Measurements from ENCODE around the gene PDE11A.

The PDE11A gene

DNA sequence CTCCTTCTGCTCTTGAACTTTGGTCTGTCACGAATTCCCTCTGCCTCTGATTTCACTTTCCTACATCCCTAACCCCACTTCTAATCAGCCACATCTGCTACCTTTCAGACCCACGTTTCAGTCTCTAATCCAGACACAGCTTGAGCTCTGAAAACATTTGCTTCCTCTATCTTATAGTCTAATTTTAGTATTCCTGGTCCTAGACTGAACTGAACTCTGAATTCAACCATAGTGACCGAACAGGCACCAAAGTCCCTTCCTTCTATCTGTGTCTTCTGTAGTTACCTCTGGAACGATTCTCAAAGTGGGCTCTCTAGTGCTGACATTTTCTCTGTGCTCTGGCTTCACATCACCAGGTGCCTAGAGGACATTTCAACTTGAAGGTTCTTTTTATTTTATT lies 156.2 kb downstream of the PDE11A start:
- no peak overlapping the region for H3K4me3 ChIP-seq (ENCODE audit: control insufficient read depth, low read depth, low read length)
- TF ChIP-seq, protein P1, sequence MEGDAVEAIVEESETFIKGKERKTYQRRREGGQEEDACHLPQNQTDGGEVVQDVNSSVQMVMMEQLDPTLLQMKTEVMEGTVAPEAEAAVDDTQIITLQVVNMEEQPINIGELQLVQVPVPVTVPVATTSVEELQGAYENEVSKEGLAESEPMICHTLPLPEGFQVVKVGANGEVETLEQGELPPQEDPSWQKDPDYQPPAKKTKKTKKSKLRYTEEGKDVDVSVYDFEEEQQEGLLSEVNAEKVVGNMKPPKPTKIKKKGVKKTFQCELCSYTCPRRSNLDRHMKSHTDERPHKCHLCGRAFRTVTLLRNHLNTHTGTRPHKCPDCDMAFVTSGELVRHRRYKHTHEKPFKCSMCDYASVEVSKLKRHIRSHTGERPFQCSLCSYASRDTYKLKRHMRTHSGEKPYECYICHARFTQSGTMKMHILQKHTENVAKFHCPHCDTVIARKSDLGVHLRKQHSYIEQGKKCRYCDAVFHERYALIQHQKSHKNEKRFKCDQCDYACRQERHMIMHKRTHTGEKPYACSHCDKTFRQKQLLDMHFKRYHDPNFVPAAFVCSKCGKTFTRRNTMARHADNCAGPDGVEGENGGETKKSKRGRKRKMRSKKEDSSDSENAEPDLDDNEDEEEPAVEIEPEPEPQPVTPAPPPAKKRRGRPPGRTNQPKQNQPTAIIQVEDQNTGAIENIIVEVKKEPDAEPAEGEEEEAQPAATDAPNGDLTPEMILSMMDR (conservative IDR thresholded peaks at IDR 0.05; ENCODE audit: control insufficient read depth, insufficient read depth, low read depth, low read length): no peak
- DNase-seq (ENCODE audit: low read depth): no peak

GRCh38 chr2:177914247-177914646 lies 158.3 kb downstream of the PDE11A start:
- no peak for DNase-seq (ENCODE audit: low read depth)
- TF ChIP-seq, protein P1 (conservative IDR thresholded peaks at IDR 0.05; ENCODE audit: control insufficient read depth, insufficient read depth, low read depth, low read length): no peak
- H3K4me3 ChIP-seq (ENCODE audit: control insufficient read depth, low read depth, low read length): no peak overlapping the region

GRCh38 chr2:177909962-177910361 lies 162.6 kb downstream of the PDE11A start:
- H3K4me3 ChIP-seq (ENCODE audit: control insufficient read depth, low read depth, low read length): no peak overlapping the region
- TF ChIP-seq, protein P1 (conservative IDR thresholded peaks at IDR 0.05; ENCODE audit: control insufficient read depth, insufficient read depth, low read depth, low read length): no peak
- peak; percentile 17 for DNase-seq (ENCODE audit: low read depth)

DNA sequence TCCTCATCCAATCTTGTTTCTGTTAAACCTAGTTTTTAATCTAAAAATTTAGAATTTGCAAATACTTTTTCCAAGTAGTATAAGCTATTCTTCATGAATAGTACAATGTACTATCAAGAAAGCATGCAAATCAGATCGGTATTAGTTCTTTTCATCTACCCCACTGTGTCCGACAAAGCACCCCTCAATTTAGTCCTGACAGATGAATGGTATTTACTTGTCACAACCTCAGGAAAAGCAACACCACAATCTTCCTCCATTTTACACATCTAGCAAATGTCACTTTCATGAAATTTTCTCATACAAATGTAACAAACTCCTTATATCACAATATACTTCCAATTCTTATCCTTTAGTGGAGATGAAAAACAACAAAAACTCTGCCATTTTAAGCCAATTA lies 163.8 kb downstream of the PDE11A start:
- no peak for DNase-seq (ENCODE audit: low read depth)
- TF ChIP-seq, protein P1 (conservative IDR thresholded peaks at IDR 0.05; ENCODE audit: control insufficient read depth, insufficient read depth, low read depth, low read length): no peak
- no peak overlapping the region for H3K4me3 ChIP-seq (ENCODE audit: control insufficient read depth, low read depth, low read length)

GRCh38 chr2:177908182-177908581 lies 164.4 kb downstream of the PDE11A start:
- H3K4me3 ChIP-seq (ENCODE audit: control insufficient read depth, low read depth, low read length): no peak overlapping the region
- DNase-seq (ENCODE audit: low read depth): no peak
- TF ChIP-seq, protein P1 (conservative IDR thresholded peaks at IDR 0.05; ENCODE audit: control insufficient read depth, insufficient read depth, low read depth, low read length): no peak

GRCh38 chr2:177906041-177906718 lies 166.4 kb downstream of the PDE11A start:
- no peak overlapping the region for H3K4me3 ChIP-seq (ENCODE audit: control insufficient read depth, low read depth, low read length)
- TF ChIP-seq, protein P1 (conservative IDR thresholded peaks at IDR 0.05; ENCODE audit: control insufficient read depth, insufficient read depth, low read depth, low read length): peak; percentile 86
- peak; percentile 51 for DNase-seq (ENCODE audit: low read depth)

Data from fibroblast of mammary gland (primary cell).